Nephron (organoid): Measurements from ENCODE around the gene C11orf52.

Source experiments
- H3K27ac Mint-ChIP-seq, 3 experiments: 2 replicates each; pipeline ENCODE4 v1.8.0; 2020; ENCODE audit warnings: mixed read lengths in 3 of 3, mild to moderate bottlenecking in 2 of 3, moderate library complexity in 1 of 3
- H3K27me3 Mint-ChIP-seq: 2 replicates; pipeline ENCODE4 v1.8.0; 2021; ENCODE audit warnings: low read depth, mild to moderate bottlenecking, moderate library complexity, mixed read lengths
- H3K36me3 Mint-ChIP-seq: 2 replicates; pipeline ENCODE4 v1.8.0; 2020; ENCODE audit warnings: low read depth, mixed read lengths
- H3K4me1 Mint-ChIP-seq: 2 replicates; pipeline ENCODE4 v1.8.0; 2020; ENCODE audit warnings: mixed read lengths
- H3K4me3 Mint-ChIP-seq, 3 experiments: 2 replicates each; pipeline ENCODE4 v1.8.0; 2020; ENCODE audit warnings: mild to moderate bottlenecking in 3 of 3, mixed read lengths in 3 of 3, moderate library complexity in 2 of 3
- H3K9me3 Mint-ChIP-seq: 2 replicates; pipeline ENCODE4 v1.8.0; 2020; ENCODE audit warnings: mixed read lengths
- CTCF ChIP-seq, 3 experiments: fragments of 200-600 bp; sonication (generic); IDR thresholded peaks; one replicate each; pipeline ENCODE4 v1.5.0; 2021; ENCODE audit warnings: antibody characterized with exemption in 3 of 3; ENCODE audit not compliant: unreplicated experiment in 3 of 3

The C11orf52 gene

GRCh38 chr11:111886844-111887243 is 31.9 kb upstream of the C11orf52 start:
- Mint-ChIP-seq H3K27me3 (no peaks in the 10 kb centered on the region), H3K27ac (no peak overlapping the region), H3K4me1 (no peaks in the 10 kb centered on the region), H3K9me3 (no peaks in the 10 kb centered on the region), H3K4me3 (no peak overlapping the region), H3K36me3 (no peaks in the 10 kb centered on the region)
- TF ChIP-seq CTCF (IDR thresholded peaks at IDR 0.05; ENCODE audit: unreplicated experiment in 3 of 3), result no peak

- no peak overlapping the region for H3K27ac Mint-ChIP-seq
- no peak for TF ChIP-seq CTCF (IDR thresholded peaks at IDR 0.05; ENCODE audit: unreplicated experiment in 3 of 3)
- no peaks in the 10 kb centered on the region for H3K27me3 Mint-ChIP-seq
- peaks cover 6% of the 10 kb centered on the region for H3K36me3 Mint-ChIP-seq
- H3K4me3 Mint-ChIP-seq, result no peak overlapping the region
- no peaks in the 10 kb centered on the region for H3K9me3 Mint-ChIP-seq
- peaks cover 10% of the 10 kb centered on the region for H3K4me1 Mint-ChIP-seq
These were observed 13.3 kb upstream of the C11orf52 start for GRCh38 chr11:111905411-111905810.

GRCh38 chr11:111906680-111907079 is 12.0 kb upstream of the C11orf52 start:
- H3K27me3 Mint-ChIP-seq, result no peaks in the 10 kb centered on the region
- H3K36me3 Mint-ChIP-seq, result peaks cover 6% of the 10 kb centered on the region
- H3K4me3 Mint-ChIP-seq, result no peak overlapping the region
- no peak for TF ChIP-seq CTCF (IDR thresholded peaks at IDR 0.05; ENCODE audit: unreplicated experiment in 3 of 3)
- peaks cover 22% of the 10 kb centered on the region for H3K4me1 Mint-ChIP-seq
- H3K27ac Mint-ChIP-seq, result no peak overlapping the region
- no peaks in the 10 kb centered on the region for H3K9me3 Mint-ChIP-seq

- no peak for TF ChIP-seq CTCF (IDR thresholded peaks at IDR 0.05; ENCODE audit: unreplicated experiment in 3 of 3)
- H3K27ac Mint-ChIP-seq, result no peak overlapping the region
- H3K9me3 Mint-ChIP-seq, result no peaks in the 10 kb centered on the region
- H3K27me3 Mint-ChIP-seq, result no peaks in the 10 kb centered on the region
- peaks cover 30% of the 10 kb centered on the region for H3K4me1 Mint-ChIP-seq
- H3K36me3 Mint-ChIP-seq, result peaks cover 6% of the 10 kb centered on the region
- H3K4me3 Mint-ChIP-seq, result peak overlapping the region in 1 of 3 experiments; percentile 39
These were observed 9.9 kb upstream of the C11orf52 start for GRCh38 chr11:111908639-111909305.

DNA sequence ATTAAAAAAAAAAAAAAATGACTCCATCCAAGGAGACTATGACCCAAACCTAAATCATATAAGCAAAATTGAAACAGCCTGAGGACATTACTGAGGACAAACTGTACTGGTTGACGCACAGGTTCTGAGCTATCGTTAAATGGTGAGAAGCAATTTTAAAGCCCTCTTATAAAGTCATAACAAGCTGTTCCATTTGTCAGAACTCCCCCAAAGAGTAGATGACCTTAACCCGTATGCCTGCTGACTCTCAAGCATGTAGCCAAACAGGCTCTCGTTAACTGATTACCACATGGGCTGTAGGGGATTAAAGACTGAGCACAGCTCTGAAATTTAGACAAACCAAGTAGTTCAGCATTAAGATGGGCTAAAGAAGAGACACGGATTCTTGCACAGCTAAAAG is 9.3 kb upstream of the C11orf52 start:
- H3K9me3 Mint-ChIP-seq, result no peaks in the 10 kb centered on the region
- H3K27ac Mint-ChIP-seq, result peak overlapping the region in 1 of 3 experiments; percentile 96
- no peaks in the 10 kb centered on the region for H3K27me3 Mint-ChIP-seq

More for the DNA sequence above, 9.3 kb upstream of the C11orf52 start:
- TF ChIP-seq CTCF (IDR thresholded peaks at IDR 0.05; ENCODE audit: unreplicated experiment in 3 of 3), result no peak
- peaks cover 6% of the 10 kb centered on the region for H3K36me3 Mint-ChIP-seq
- peaks cover 36% of the 10 kb centered on the region for H3K4me1 Mint-ChIP-seq
- peak overlapping the region in 1 of 3 experiments; percentile 86 for H3K4me3 Mint-ChIP-seq
